NCI-H2196 treated with DMSO at 0.1 percent for 48 hours (cell line): ENCODE results near the gene B3GNT9.
"Not testable (repeated sequence)": the region's sequence is repeated elsewhere in the genome, so short reads cannot be mapped to it uniquely, and the experiment has no call there.

Experiments
- DNase-seq: peaks from one replicate; lab custom pipeline; 2025; ENCODE audit not compliant: unreplicated experiment; lab: John Stamatoyannopoulos, UW

The B3GNT9 gene

DNA sequence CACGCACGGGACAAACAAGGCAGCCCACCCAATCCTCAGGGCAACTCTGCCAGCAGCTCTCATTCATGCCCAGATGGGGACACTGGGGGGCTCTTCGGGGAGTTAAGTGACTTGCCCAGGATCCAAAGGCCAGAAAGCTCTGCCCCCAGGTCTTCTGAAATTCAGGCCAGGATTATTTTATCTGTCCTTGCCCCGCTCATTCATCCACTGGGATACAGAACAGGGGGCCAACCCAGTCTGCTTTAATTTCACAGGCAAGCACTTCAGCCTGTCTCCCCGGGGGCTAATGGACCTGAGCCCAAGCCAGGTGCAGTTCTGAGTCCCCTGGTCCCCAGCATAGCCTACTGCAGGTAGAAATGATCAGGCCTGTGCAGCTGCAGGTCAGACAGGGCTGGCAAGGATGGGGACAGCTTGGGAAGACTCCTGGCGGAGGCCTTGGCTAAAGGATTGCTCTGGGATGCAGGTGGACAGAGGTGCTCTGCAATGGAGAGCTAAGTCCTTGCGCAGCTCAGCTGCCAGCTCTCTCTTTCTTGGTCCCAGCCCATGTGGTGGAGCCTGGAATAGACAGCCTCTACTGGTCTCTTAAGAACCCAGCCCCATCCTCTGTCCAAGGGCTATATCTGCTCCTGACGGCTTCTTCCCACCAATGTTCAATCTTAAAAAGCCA, 766 bp upstream of the B3GNT9 start:
- no peak for DNase-seq

- DNase-seq: peak; percentile 24
These were observed 558 bp downstream of the B3GNT9 start for GRCh38 chr16:67150047-67150832.

- no peak for DNase-seq
These were observed 1.3 kb downstream of the B3GNT9 start for GRCh38 chr16:67149276-67150046.

GRCh38 chr16:67148656-67149275, 2.0 kb downstream of the B3GNT9 start:
- no peak for DNase-seq

DNA sequence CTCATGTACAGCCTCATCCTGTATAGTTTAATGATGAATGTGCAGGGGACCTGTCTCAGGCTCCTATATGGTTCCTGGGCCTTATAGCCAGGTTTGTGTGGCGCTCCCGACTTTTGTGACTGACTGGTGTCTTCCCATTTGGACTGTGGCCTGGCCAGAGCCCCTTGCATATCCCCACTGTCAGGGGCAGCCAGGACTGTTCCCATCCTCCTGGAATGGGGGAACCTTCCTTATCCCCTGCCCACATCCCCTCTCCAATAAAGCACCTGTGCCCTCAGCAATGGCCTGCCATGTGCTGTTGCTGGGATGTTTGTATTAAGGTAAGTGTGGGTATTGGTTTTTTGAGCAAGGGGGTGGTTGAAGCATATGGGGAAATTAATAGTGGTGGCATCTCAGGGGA, 2.6 kb downstream of the B3GNT9 start:
- DNase-seq: no peak

GRCh38 chr16:67147437-67148140, 3.2 kb downstream of the B3GNT9 start:
- no peak for DNase-seq

- no peak for DNase-seq
These were observed 4.1 kb downstream of the B3GNT9 start for GRCh38 chr16:67146523-67147357.

DNA sequence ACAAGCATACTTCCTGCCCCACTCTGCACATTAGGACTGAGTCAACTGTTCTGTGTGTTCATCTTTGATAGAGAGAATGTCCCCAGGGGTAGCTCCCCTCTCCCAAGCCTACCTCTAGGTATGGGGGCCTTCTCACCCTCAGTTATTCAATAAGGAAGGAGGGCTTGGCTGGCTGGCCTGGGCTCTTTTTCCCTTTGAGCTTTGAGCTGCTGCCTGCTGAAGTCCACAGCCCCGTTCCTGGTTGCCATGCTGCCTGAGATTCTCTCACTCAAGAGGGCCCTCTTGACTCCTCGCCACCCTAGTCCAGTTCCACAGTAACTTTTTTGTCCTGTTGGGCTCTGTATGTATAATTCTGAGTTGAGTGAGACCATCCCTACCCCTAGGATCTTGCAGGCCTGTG, 5.1 kb downstream of the B3GNT9 start:
- DNase-seq: no peak

GRCh38 chr16:67144943-67145342, 5.9 kb downstream of the B3GNT9 start:
- no peak for DNase-seq

DNA sequence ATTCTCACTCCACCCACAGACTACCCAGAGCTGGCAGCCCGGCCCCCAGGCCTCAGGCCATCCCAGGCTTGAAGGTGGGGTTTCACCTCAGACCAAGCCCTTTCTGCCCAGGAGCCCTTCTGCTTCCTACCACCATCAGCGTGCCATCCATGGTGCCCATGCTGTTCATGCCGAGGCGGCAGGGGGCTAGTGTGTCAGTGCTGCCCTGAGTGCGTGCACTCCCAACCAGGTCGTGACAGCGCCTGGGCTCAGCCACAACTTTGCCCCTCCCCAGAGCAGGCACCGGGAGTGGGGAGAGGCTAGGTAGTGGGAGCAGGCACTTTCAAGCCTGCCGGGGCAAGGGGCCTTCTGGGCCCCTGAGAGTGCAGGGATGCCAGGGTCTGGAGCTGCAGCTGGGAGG, 8.5 kb downstream of the B3GNT9 start:
- DNase-seq: no peak

DNA sequence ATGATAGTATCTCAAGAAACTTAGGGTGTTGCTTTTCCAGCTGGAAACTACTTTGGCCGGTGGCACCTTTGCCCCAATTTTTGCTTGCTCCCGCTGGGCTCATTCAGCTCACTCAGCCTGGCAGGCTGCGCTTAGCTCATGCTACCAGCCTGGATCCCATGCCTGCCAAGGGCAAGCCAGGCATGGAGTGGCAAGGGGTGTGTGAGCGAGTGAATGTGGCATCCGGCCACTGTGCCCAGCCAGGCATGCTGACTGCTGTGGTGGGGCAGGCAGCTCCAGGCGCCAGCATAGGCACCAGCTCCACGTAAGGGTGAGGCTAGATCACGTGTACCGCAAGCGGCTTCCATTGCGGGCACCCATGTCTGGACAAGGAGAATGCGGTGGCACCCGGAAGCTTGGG, 9.4 kb downstream of the B3GNT9 start:
- no peak for DNase-seq

GRCh38 chr16:67137605-67138004, 13.2 kb downstream of the B3GNT9 start:
- DNase-seq: no peak

GRCh38 chr16:67129422-67129821, 21.4 kb downstream of the B3GNT9 start:
- no peak for DNase-seq

DNA sequence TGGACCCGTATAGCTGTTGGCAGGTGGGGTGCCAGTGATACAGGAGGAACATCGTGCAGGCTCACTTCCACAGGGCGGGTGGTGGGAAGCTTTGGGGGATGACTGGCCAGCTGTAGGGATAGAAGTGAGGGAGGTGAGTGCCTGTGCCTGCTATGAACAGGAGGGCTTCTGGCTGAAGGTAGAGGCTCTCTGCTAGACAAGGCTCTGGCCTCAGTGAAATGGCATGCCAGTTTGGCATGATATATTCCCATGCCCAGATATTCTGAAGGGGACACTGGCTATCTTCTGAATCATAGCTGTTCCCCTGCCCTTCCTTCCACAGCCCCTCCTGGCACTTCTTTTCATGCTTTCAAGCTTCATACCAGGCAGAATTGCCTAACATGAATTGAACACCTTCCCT, 21.9 kb downstream of the B3GNT9 start:
- no peak for DNase-seq

- no peak for DNase-seq
These were observed 22.4 kb downstream of the B3GNT9 start for GRCh38 chr16:67128417-67128816.

GRCh38 chr16:67122799-67123198, 28.0 kb downstream of the B3GNT9 start:
- DNase-seq: not testable (repeated sequence)

DNA sequence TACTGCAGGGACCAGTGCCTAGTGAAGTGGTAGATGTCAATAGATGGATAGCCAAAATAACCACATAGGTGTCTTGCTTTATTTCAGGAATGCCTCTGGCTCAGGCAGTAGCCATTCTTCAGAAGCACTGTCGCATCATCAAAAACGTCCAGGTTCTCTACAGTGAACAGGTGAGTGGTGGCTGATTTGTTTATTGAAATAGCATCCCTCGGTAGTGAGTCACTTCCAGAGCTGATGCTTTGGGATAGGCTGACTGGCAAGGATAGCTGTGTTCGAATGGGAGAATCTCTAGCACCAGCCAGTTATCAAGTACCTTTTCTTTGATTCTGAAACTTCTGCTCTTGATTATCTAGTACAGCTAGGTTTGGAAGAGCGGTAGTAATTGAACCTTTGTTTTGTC, 30.8 kb downstream of the B3GNT9 start:
- no peak for DNase-seq

- DNase-seq: no peak
These were observed 33.1 kb downstream of the B3GNT9 start for GRCh38 chr16:67117716-67118115.

DNA sequence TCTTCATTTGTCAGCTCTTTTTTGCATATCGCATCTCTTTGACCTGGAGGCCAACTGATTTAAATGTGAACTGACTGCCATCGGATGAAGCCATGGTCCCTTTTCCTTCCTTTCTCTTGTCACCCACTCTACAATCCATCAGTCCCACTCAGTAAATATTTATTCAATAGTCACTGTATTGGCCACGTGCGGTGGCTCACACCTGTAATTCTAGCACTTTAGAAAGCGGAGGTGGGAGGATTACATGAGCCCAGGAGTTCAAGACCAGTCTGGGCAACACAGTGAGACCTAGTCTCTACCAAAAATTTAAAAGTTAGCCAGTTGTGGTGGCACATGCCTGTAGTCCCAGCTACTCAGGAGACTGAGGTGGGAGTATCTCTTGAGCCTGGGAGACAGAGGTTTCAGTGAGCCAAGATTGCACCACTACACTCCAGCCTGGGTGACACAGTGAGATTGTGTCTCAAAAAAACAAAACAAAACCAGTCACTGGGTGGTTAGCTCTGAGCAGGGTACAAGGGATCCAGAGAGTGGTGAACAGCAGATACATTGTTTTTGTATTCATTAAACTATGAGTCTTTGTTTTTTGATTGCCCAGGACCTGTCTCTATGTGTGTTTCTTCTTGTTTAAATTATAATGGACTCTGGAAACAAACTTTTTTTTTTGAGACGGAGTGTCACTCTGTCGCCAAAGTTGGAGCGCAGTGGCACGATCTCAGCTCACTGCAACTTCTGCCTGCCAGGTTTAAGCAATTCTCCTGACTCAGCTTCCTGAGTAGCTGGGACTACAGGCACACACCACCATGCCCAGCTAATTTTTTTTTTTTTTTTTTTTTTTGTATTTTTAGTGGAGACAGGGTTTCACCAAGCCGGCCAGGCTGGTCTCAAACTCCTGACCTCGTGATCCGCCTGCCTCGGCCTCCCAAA, 34.1 kb downstream of the B3GNT9 start:
- no peak for DNase-seq
